Right renal cortex interstitium (tissue), 3 donors: Measurements from ENCODE around the gene VILL. TPM values are rescaled to one million over a fixed set of nuclear protein-coding genes. Genes with fewer than 3 reads are reported as not detected.

Source experiments
- polyA plus RNA-seq, 3 donors: library from polyadenylated mRNA; unstranded; fragments of 120-200 nt; gene quantifications; one replicate each; pipeline ENCODE4 v1.2.1, GENCODE V29; 2013; ENCODE audit not compliant: insufficient read length in 3 of 3

The VILL gene
- polyA plus RNA-seq, 3 donors, result 9.9 to 11.0 (median 10.0) TPM

Other genes with a start within 250 kb of the VILL start
- 100 to 1,000 TPM in 2 of 3 donors, 10 to 100 TPM in 1; 97.9 to 113 (median 107) TPM for gene CTDSPL, start 128.9 kb upstream of the VILL start, polyA plus RNA-seq
- gene PLCD1, start 38.9 kb downstream of the VILL start, polyA plus RNA-seq, result 10 to 100 TPM; 20.2 to 23.5 (median 23.1) TPM
- gene DLEC1, start 48.4 kb downstream of the VILL start, polyA plus RNA-seq, result under 1 TPM; 0.55 to 0.75 (median 0.69) TPM
- gene ACAA1, start 146.3 kb downstream of the VILL start, polyA plus RNA-seq, result 100 to 1,000 TPM; 121 to 145 (median 144) TPM
- gene MYD88, start 147.9 kb downstream of the VILL start, polyA plus RNA-seq, result 10 to 100 TPM; 27.9 to 30.0 (median 28.8) TPM
- 10 to 100 TPM; 45.4 to 51.2 (median 47.7) TPM for gene OXSR1, start 174.8 kb downstream of the VILL start, polyA plus RNA-seq